AG10803 (cell line): Measurements from ENCODE around the gene RIPOR3.
"Not testable (repeated sequence)": the region's sequence is repeated elsewhere in the genome, so short reads cannot be mapped to it uniquely, and the experiment has no call there.

Experiments
- DNase-seq: peaks from one replicate; pipeline ENCODE4 v3.0.0; 2010; ENCODE audit warnings: low read depth
- H3K4me3 ChIP-seq: 2 replicates; pipeline ENCODE4 v1.5.1; 2011; ENCODE audit warnings: mild to moderate bottlenecking, low read length, control low read depth
- CTCF ChIP-seq: conservative IDR thresholded peaks from 2 replicates; pipeline ENCODE4 v1.5.1; 2011; ENCODE audit warnings: mild to moderate bottlenecking, low read length, control low read depth, inconsistent platforms

The RIPOR3 gene

DNA sequence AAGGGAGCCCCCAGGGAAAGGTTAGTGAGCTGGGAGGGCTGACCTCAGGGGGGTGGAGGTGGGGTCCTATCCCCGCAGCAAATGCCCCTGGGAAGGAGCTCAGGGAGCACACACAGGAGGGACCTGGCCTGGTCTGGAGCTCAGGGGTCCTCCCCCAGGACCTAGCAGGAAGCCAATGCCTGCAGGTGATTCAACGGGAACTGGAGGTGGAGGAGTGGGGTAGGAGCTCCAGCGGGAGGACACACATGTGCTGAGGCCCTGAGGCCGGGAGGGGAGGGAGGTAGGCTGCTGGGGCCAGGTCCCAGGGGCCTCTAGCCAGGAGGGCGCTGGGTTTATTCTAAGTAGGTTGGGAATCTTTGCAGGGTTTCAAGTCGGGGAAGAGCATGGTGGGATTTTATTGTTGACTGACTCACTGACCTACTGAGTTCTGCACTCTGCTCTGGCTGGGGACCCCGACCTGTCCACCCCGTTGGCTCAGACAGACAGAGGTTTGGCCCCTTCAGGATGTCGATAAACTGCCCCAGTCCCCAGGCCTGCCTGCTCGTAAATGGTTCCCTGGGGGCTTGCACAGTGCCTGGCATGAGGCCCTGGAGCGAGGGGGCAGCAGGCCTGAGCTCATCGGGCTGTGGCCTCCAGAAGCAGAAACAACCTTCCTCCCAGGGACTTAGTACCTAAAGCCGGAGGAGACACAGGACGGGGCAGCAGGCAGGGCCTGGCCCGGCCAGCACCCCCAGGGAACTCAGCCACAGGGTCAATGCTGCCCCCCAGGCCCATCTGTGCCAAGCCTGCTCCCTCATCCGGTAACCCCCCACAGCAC is 62.3 kb downstream of the RIPOR3 start:
- H3K4me3 ChIP-seq = no peak overlapping the region
- no peak for DNase-seq
- no peak for TF ChIP-seq CTCF

DNA sequence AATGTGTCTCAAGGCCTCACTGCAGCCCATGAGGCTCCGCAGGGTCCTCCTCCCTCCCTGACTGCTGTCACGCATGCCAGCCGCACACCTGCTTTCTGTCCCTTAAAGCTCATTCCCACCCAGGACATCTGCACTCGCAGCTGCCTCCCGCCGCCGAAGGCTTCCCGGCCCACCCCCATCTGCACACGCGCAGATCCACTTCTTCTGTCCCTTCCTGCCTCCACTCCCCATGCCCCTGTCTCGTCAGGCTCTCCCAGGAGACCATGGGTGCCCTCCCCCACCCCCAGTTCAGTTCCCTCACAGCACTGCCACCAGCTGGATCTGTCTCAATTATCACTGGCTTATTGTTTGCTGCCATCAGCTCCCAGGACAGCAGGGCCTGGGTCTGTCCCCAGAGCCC is 63.0 kb downstream of the RIPOR3 start:
- TF ChIP-seq CTCF = no peak
- no peak for DNase-seq
- no peak overlapping the region for H3K4me3 ChIP-seq

DNA sequence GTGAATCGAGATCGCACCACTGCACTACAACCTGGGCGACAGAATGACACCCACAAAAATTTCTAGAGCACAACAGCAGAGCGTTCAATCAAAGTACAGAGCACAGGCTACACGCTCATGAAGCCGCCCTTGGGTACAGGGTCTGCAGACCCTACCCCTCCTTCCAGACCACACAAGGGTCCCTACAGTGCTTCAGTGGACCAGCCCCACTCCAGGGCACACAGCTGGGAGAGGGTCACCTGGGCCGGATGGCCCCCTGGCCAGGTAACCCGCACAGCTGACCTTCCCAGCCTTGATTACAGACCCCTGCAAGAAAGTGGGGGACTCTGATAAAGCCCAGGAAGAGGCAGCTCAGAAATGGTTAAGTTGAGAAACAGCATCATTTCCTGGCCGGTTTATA is 63.6 kb downstream of the RIPOR3 start:
- no peak overlapping the region for H3K4me3 ChIP-seq
- TF ChIP-seq CTCF = no peak
- no peak for DNase-seq

DNA sequence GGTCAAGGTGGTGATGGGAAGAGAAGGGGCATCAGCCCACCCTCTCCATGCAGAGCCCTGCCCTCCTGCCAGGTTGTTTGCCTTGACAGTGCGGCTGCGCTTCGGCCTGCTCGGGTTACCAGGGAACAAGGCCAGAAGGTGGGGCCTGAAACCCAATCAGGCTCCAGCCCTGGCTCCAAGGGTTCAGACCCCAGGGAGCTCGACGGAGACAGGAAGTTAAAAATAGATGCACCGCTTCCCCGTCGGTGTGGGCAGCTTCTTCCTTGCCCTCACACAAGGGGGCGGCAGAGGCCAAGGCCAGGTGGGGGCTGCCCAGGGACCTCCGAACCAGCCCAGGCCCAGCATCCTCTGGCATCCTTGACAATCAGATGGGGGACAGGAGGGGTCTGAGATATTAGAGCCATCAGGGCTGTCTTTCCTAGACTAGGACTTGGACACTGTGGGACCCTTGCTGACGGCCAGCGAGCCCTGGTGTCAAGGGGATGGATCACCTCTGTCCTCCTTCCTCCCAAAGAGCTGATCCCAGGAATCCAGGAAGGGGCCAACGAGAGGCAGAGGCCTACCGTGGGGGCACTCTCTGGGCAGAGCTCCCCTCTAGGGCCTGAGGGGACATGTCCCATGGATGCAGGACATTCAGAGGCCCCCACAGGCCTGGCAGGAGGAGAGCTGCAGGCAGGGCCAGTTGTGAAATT is 65.2 kb downstream of the RIPOR3 start:
- DNase-seq = peak; percentile 46
- H3K4me3 ChIP-seq = no peak overlapping the region
- peak; percentile 76 for TF ChIP-seq CTCF

DNA sequence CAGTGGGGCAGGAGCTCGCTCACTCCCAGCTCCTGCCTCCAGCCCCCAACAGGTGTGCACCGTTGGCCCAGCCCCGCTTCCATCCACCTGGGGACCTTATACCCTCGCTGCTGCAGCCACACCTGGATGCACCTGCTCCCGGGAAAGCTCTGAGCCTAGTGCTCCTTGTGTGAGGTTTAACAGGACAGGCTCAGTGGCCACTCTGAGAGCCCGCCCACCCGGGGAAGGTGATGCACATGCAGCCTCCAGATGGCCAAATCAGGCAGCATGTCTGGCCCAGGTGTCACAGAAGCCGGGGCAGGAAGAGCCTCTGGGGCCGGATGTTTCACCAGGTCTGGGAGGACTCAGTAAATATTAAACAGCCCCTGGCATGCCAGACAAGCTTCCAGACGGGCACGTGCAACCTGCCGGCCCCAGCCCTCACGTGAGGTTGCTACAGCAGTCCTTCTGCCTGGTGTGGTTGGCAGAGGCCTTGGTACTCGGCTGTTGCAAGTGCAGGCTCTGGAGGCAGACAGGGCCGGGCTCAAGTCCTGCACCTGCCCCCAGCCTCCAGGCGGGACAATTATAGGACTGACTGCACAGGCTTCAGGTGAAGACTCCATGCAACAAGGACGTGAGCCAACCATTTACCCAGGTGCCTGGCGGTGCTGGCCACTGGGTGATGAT is 66.9 kb downstream of the RIPOR3 start:
- TF ChIP-seq CTCF = no peak
- no peak for DNase-seq
- H3K4me3 ChIP-seq = no peak overlapping the region

DNA sequence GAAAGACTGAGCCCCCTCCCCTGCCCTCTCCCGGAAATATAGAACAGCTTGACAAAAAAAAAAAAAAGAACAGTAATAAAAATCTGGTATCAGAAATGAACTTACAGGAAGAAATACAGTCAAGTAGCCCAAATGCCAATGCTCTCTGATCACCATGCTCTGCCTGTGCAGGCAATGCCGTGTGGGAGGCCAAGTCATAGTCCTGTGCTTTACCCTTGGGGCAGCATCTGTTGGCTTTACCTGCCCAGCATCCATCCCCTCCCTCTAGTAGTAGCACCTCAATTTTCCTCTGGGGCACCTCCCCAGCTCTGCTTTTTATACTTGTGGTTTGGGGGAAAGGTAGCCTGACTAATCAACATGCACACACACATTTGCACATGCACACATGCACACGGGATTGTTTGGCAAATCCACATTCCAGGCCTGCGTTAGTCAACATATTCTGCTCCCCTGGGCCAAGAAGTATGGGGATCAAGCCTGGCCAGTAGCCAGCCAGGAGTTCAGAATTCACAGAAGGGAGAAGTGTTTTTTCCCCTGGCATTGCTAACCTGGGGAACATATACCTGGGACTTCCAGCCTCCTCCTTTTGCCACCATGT is 70.2 kb downstream of the RIPOR3 start:
- no peak overlapping the region for H3K4me3 ChIP-seq
- no peak for DNase-seq
- no peak for TF ChIP-seq CTCF

GRCh38 chr20:50620459-50620858 is 70.9 kb downstream of the RIPOR3 start:
- not testable (repeated sequence) for DNase-seq, H3K4me3 ChIP-seq
